GM12891 (cell line): Measurements from ENCODE around the gene LRP3.

Source experiments
- POLR2A ChIP-seq: IDR thresholded peaks from 2 replicates; pipeline ENCODE4 v1.6.1; 2011; ENCODE audit warnings: low read depth, low read length, control low read depth
- POLR2AphosphoS5 ChIP-seq: IDR thresholded peaks from 2 replicates; pipeline ENCODE4 v1.6.1; 2011; ENCODE audit warnings: low read depth, low read length, control low read depth
- POU2F2 ChIP-seq: IDR thresholded peaks from 2 replicates; pipeline ENCODE4 v1.6.1; 2011; ENCODE audit warnings: low read depth, mild to moderate bottlenecking, control low read depth, low read length, moderate library complexity
- TAF1 ChIP-seq: IDR thresholded peaks from 2 replicates; pipeline ENCODE4 v1.6.1; 2011; ENCODE audit warnings: low read depth, low read length, control low read depth

DNA sequence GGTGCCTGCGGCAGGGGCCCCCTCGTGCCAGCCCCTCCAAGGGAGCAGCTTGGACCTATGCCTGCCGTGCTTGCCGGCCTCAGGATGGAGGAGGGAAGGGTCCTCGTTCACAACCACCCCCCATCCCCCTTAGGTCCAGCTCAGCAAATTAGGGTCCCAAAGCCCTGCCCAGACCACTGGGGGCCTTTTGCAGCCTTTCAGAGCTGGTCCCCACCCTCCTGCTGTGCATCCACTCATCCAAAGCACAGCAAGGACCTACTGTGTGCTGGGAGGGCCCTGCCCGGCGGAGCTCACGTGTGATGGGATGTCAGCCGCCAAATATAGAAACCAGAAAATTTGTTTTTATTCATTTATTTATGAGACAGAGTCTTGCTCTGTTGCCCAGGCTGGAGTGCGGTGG is 48.0 kb downstream of the LRP3 start:
- no peak for TF ChIP-seq TAF1
- no peak for TF ChIP-seq POLR2A
- TF ChIP-seq POLR2AphosphoS5 = no peak
- no peak for TF ChIP-seq POU2F2
